NCI-H82 treated with DMSO at 0.1 percent for 48 hours (cell line): Measurements from ENCODE around the gene PRAMEF20.
"Not testable (repeated sequence)": the region's sequence is repeated elsewhere in the genome, so short reads cannot be mapped to it uniquely, and the experiment has no call there.

ENCODE experiments used
- DNase-seq: peaks from one replicate; lab custom pipeline; 2025; ENCODE audit not compliant: unreplicated experiment; lab: John Stamatoyannopoulos, UW

PRAMEF20 gene

DNA sequence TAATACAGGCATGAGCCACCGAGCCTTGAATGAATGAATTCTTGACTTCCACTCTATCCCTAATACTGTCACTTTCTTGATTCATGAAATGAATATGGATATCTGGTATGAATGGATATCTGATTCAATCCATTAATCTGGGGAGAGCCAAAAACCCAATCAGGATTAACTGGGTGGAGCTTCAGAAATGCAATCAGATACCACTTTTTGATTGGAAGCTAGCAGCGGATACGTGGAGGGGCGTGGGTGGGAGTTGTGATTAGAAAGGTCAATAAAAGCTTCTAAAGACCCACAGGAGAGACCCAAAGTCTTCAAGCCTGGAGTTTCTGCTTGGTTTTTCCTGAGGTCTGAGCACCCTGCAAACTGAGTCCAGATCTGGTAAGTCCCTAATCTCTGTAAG is at the start of gene PRAMEF20:
PRAMEF20 (plus strand) TSS at position 301 of the 400 bp plus-strand sequence. CDS start 5,905 bp downstream, outside the sequence.
- not testable (repeated sequence) for DNase-seq

DNA sequence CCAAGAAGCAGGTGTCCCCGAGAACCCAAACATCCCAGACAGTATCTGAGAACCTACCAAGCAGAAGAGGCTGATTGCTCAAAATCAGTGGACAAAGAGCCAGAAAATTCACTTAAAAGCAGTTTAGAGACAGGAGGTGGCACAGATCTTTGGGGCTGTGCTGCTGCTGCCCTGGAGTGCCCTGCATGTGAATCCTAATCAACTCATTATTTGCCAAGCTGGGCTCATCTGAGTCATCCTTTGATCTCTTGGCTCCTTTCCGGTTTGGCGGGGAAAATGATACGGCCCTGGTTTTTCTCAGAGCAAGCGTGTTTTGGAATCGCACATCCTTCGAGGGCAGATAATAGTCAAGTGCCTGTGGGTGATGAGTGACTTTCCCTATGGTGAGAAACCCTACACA is 47.9 kb upstream of the PRAMEF20 start:
- not testable (repeated sequence) for DNase-seq

DNA sequence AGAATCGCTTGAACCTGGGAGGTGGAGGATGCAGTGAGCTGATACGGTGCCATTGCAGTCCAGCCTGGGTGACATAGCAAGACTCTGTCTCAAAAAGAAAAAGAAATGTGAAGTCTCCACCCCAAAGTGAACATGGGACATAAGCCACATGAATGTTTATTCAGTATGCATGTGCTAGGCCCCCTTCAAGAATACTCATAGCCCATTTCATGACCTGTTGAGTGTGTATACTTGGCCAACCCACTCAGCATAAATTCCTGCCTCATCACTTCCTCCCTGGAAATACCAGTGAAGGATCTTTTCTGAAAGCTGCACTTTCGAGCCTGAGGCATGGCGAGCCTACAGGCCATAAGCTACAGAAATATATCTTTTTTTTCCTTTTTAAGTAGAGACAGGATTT is 45.3 kb upstream of the PRAMEF20 start:
- DNase-seq: not testable (repeated sequence)

DNA sequence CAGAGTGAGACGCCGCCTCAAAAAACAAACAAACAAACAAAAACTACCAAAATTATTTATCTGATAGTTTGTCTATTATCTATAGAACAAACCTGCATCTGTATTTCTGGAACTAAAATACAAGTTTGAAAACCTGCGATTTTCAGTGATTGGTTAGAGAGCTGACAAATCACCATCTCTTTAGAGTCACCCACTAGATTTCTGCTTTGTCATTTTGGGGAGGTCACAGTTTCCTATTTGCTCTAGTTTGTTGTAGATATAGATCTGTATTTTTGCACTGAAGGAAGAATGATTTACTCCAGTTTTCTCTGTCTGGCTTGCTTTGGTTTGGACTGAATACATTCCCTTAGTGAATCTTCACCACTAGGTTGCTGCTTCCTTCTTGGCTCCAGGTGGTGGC is 43.7 kb upstream of the PRAMEF20 start:
- DNase-seq: not testable (repeated sequence)

DNA sequence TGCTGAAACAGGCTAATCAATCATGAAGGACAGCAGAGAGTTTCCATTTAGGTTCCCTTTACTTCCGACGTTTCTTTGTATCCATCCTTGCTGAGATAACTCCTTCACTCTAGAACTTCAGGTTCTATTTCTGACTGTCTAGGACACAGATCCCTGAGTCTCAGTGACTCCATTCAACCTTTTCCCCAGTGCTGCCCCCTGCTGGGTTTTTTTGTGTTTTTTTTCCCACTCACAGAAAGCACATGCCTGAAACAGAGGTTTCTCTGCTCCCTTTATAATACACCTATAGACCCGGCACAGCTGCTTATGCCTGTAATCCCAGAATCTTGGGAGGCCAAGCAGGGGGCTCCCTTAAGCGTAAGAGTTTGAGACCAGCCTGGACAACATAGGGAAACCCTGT is 41.7 kb upstream of the PRAMEF20 start:
- not testable (repeated sequence) for DNase-seq

DNA sequence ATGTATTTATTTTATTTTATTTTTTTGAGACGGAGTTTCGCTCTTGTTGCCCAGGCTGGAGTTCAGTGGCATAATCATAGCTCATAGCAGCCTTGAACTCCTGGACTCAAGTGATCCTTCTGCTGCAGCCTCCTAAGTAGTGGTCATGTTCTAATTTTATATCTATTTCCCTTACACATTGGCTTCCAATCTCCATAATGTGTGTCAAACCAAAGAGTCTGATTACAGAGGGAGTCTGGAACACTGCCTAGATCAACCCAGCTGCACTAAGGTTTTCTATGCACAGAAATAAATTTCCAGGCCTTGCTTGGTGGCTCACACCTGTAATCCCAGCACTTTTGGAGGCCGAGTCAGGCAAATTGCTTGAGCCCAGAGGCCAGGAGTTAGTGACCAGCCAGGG is 31.3 kb upstream of the PRAMEF20 start:
- DNase-seq: not testable (repeated sequence)

DNA sequence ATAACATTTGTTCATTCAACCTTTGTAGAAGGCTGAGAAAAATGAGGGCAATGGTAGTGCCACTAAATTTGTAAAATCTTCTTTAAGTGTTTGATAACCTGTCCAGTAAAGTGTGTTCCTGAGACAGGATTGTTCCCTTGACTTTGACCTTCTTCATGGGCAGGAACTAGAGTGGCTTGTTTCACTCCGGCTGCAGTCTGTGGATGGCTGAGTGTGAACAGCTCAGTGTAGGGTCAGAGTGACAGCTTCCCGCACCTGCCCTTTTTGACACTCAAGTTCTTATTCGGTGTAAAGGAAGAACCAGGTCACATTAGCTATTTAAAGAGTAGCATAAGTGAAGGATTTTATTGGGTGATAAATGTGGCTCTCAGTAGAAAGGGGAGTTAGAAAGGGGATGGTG is 29.9 kb upstream of the PRAMEF20 start:
- not testable (repeated sequence) for DNase-seq

DNA sequence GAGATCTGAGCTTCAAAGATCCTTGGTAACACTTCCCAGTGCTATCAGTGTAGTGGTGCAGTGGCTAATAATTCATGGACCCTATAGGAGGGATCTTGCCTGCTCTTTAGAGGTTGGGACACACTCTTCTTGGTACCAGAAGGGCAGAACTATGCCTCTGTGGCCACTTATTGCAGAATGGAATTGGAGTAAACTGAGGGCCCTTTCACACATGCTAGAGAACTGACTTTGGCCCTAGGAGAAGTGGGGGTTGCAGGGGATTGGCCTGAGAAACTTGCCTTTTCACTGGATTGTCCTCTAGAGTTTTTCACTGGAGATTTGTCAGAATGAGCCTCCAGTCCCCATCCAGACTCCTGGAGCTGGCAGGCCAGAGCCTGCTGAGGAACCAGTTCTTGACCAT is 20.9 kb upstream of the PRAMEF20 start, which contains the start of gene PRAMEF17:
PRAMEF17 (plus strand) TSS at position 301 of the 400 bp plus-strand sequence; CDS start at position 327, 26 bp downstream.
- not testable (repeated sequence) for DNase-seq

DNA sequence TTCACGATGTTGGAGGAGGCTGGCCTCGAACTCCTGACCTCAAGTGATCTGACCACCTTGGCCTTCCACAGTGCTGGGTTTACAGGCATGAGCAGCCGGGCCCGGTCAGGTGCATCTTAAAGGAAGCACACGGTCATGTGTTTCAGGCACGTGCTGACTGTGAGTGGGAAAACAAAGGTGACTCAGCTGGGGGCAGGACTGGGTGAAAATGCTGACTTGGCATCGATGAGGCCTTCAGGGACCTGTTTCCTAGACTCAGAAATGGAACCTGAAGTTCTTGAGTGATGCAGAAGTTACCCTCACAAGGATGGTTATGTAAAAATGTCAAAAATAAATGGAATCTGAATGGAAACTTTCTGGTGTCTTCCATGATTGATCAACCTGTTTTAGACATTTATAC is 17.2 kb upstream of the PRAMEF20 start:
- DNase-seq: not testable (repeated sequence)

DNA sequence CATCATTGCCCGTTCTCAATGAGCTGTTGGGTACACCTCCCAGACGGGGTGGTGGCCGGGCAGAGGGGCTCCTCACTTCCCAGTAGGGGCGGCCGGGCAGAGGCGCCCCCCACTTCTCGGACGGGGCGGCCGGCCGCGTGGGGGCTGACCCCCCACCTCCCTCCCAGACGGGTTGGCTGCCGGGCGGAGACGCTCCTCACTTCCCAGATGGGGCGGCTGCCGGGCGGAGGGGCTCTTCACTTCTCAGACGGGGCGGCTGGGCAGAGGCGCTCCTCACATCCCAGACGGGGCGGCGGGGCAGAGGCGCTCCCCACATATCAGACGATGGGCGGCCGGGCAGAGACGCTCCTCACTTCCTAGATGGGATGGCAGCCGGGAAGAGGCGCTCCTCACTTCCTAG is 15.5 kb upstream of the PRAMEF20 start:
- DNase-seq: not testable (repeated sequence)

DNA sequence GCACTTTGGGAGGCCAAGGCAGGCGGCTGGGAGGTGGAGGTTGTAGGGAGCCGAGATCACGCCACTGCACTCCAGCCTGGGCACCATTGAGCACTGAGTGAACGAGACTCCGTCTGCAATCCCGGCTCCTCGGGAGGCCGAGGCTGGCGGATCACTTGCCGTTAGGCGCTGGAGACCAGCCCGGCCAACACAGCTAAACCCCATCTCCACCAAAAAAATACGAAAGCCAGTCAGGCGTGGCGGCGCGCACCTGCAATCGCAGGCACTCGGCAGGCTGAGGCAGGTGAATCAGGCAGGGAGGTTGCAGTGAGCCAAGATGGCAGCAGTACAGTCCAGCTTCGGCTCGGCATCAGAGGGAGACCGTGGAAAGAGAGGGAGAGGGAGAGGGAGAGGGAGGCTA is 14.9 kb upstream of the PRAMEF20 start:
- not testable (repeated sequence) for DNase-seq

DNA sequence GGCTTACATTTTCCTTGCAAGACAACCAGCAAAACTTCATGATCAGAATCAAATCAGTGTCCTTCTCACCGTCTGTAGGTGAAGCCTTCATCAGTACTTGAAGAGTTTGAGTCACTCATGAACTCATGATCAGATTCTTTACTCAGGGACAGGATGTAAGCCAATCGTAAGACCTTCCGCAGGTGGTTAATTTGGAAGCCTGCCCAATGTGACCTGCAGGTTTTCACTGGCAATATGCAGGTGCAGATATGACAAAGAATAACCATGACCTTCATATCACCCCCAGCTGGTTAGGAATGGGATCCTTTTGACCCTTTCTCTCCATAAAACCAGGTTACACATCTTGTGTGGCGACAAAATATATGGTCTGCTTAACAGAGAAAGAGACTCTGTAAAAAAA is 2.4 kb upstream of the PRAMEF20 start:
- DNase-seq: no peak

DNA sequence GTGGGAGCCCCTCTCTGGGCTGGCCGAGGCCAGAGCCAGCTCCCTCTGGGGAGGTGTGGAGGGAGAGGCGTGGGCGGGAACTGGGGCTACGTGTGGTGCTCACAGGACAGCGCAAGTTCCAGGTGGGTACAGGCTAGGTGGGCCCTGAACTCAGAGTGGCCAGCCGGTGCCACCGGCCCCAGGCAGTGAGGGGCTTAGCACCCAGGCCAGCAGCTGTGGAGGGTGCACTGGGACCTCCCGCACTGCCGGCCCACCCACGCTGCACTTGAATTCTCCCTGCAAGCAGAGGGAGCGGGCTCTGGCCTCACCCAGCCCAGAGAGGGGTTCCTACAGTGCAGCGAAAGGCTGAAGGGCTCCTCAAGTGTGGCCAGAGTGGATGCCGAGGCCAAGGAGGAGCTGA is 20.2 kb downstream of the PRAMEF20 start:
- DNase-seq: no peak

DNA sequence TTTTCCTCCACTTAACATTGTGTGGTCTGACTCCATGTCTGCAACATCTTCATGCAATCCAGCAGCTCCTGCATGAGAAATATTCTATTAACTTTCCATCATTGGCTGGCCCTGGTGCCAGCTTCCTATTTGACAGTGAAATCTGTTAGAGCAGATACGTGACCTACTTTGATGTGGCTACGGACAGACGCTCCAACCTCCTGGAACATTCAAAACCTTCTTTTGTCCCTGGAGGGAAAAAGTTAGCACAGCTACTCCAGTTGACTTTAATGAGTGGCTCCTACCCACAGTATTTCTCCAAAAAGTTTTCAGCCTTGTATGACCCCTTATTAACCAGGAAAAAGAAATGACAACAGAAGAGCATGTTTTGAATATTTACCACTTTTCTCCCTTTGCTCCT is 22.0 kb downstream of the PRAMEF20 start:
- DNase-seq: no peak

DNA sequence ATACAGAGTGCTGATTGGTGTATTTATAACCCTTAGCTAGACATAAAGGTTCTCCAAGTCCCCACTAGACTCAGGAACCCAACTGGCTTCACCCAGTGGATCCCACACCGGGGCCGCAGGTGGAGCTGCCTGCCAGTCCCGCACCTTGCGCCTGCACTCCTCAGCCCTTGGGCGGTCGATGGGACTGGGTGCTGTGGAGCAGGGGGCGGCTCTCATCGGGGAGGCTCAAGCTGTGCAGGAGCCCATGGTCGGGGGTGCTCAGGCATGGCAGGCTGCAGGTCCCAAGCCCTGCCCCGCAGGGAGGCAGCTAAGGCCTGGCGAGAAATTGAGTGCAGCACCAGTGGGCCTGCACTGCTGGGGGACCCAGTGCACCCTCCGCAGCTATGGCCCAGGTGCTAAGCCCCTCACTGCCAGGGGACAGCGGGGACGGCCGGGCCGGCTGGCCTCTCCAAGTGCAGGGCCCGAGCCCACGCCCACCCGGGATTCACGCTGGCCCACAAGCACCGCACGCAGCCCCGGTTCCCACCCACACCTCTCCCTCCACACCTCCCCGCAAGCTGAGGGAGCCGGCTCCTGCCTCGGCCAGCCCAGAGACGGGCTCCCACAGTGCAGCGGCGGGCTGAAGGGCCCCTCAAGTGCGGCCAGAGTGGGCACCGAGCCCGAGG is 23.6 kb downstream of the PRAMEF20 start:
- not testable (repeated sequence) for DNase-seq

DNA sequence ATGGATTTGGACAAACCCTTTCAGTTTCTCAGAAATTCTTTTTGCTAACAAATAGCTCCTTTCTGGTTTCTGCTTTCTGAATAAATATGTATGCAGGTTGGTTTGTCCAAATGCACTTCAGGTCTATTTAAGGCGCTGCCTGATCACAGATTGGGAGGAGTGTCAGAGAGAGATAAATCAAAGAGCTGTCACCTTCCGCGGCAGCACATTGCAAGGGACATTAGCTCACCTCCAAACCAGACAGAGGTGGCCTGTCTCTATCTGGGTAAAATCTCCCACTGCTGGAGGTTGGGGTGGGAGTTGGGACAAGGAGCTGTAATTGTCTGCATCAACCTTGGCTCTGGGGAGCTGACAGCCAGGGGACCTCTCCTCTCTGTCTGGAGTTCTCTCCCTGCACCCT is 25.2 kb downstream of the PRAMEF20 start:
- no peak for DNase-seq

DNA sequence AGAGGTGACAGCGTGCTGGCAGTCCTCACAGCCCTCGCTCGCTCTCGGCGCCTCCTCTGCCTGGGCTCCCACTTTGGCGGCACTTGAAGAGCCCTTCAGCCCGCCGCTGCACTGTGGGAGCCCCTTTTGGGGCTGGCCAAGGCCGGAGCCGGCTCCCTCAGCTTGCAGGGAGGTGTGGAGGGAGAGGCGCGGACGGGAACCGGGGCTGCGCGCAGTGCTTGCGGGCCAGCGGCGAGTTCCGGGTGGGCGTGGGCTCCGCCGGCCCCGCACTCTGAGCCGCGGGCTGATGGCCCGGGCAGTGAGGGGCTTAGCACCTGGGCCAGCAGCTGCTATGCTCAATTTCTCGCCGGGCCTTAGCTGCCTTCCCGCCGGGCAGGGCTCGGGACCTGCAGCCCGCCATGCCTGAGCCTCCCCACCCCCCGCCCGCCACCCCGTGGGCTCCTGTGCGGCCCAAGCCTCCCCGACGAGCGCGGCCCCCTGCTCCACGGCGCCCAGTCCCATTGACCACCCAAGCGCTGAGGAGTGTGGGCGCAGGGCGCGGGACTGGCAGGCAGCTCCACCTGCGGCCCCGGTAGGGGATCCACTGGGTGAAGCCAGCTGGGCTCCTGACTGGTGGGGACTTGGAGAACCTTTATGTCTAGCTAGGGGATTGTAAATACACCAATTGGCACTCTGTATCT is 29.0 kb downstream of the PRAMEF20 start:
- not testable (repeated sequence) for DNase-seq

DNA sequence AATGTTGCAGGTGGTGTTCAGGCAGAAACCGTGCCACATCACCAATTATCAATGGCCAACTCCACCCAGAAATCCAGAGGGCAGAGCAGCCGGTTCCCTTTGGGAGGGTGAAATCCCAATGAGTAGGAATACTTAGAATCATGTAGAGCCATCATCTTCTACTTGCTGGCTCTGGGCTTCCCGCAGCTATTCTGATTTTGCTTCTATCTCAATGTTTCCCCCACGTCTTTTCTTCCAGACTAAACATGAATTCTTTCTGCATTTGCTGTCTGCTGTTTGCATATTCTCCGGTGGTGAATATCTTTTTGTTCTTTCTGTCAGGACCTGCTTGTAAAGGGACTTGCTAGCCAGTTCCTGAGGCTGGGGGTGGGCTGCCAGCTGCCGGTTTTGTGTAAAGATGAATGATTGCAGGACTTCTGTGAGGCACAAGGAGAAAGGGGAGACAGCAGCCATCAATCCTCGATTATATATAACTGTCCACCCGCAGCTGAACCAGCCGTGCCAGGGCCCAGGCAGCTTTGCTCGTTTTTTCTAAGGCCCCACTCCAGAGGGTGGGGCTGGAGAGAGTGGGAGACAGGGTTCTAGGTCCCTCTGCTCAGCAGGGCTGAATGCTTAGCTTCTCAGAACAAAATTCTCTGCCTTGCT is 33.2 kb downstream of the PRAMEF20 start:
- DNase-seq: no peak

DNA sequence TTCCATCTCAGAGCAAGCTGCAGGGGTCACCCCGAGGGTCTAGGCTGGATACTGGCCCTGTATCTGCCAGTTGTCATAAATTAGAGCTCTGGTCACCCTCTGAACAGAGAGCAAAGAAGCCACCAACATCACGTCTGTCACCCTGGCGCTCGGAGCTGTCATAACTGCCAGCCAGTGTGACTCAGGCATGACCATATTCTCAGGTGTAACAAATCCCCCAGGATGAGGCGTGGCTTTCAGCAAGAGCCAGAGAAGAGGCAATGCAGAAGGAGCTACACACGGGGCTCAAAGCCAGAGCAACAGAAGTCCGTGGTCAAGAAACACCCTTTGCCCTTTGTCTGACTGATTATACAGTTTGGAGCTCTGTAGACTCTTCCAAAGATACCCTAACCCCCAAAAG is 40.0 kb downstream of the PRAMEF20 start:
- DNase-seq: no peak

DNA sequence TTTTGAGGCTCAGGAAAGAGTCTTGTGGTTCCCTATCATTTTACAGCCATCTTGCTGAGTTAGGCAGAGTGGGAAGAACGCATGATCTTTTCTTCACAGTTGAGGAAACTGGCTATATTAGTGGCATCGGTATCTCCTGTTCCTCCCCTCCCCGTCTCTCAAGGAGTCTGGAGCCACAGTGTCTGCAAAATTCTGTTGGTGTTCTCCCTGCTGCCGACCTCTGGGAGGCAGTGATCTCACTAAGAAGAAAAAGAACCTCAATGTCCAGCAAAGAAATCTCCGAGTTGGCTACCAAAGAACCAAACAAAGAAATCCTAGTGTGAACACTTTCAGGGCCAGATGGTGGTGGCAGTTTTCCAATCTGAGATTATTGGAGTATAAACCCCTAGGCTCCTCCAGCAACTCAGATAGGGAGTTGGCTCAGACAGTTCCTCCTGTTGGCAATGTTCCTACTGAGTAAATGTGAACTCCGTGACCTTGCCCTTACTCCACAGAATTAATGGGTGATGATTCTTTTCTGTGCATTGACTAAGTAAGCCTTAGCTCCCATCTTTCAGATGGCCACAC is 41.2 kb downstream of the PRAMEF20 start:
- no peak for DNase-seq

DNA sequence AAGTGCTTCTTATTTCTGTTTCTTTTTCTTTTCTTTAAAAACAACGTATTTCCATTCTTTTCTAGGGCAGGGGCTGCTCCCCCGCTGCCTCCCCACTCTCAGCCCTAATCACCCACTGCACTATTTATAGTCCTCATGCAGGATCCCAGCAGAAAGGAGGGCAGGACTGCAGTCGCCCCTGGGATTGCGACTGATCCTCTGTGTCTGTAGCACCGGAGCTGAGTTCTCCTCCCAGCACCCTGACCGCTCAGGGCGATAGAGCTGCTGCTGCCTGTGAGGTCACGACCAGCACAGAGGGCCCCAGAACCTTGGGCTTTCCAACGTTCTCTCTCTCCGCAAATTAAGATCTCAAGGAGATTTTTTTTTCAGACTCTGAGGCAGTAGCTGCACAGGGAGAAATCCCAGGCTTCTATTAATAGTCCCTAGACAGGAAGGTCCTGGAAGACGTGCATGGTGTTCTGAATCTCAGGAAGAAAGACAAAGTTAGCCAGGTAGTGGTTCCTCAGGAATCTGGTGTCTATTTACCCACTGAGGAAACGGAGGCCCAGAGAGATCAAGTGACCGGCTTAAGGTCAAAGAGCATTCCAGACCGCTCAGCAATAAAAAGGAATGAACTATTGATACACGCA is 46.8 kb downstream of the PRAMEF20 start:
- no peak for DNase-seq
